Measurements from ENCODE around the gene FAU. TPM values are rescaled to one million over a fixed set of nuclear protein-coding genes. Genes with fewer than 3 reads are reported as not detected.
A peak's percentile ranks its signal among the peaks of the same experiment; 100 is the strongest.

FAU gene
- total and polyA plus RNA-seq, 2 experiments from 2014 or later: 546 to 1,183 TPM

GRCh38 chr11:65127473-65128181, 5.7 kb upstream of the FAU start:
- no peak for TF ChIP-seq CTCF (IDR thresholded peaks at IDR 0.05; ENCODE audit: low read depth, low read length)
- Histone ChIP-seq H3K27me3 (no peaks in the 10 kb centered on the region), H3K4me1 (ENCODE audit: low read depth) (peaks cover 4% of the 10 kb centered on the region), H3K9me3 (ENCODE audit: low read depth) (no peaks in the 10 kb centered on the region), H3K27ac (no peak overlapping the region), H3K4me3 (no peak overlapping the region), H3K36me3 (peaks cover 45% of the 10 kb centered on the region)
- no peak for DNase-seq (ENCODE audit: low read depth in 1 of 2, low spot score in 1 of 2)

- Histone ChIP-seq H3K27ac (no peak overlapping the region), H3K9me3 (ENCODE audit: low read depth) (no peaks in the 10 kb centered on the region), H3K4me3 (no peak overlapping the region), H3K4me1 (ENCODE audit: low read depth) (peaks cover 4% of the 10 kb centered on the region), H3K36me3 (peaks cover 44% of the 10 kb centered on the region), H3K27me3 (no peaks in the 10 kb centered on the region)
- no peak for TF ChIP-seq CTCF (IDR thresholded peaks at IDR 0.05; ENCODE audit: low read depth, low read length)
- DNase-seq (ENCODE audit: low read depth in 1 of 2, low spot score in 1 of 2): no peak
These were observed 4.8 kb upstream of the FAU start for GRCh38 chr11:65126624-65127274.

DNA sequence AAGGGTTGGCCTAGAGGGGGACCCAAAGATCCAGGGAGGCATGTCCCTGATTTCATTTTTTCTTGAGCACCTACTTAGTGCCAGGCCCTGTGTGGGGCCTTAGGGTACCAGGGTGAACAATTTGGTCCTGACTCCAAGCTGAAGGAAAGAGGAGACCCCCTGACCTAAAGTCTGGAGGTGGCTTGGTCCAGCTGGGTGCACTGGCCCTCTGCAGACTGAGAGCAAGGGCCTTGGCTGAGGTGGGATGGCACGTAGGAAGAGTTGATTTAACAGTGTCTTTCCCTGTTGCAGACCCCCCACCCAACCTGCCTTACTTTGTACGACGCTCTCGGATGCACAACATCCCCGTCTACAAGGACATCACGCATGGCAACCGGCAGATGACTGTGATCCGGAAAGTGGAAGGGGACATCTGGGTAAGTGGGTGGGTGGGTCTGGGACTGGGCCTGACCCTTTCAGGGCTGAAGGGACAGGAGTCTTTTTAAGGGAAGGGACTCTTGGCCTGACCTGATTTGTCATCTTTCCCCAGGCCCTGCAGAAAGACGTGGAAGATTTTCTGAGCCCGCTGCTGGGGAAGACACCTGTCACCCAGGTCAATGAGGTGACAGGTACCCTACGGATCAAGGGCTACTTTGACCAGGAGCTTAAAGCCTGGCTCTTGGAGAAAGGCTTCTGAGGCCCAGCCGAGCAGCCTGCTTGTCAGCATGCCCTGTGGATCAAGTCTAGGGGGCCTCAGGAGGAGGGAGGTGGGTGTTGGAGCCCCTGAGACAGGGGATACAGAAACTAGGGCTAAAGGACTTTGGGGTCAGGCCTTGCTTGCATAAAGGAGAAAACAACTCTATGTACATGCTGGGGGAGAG, 3.5 kb upstream of the FAU start:
- Histone ChIP-seq H3K4me3 (no peak overlapping the region), H3K9me3 (ENCODE audit: low read depth) (no peaks in the 10 kb centered on the region), H3K4me1 (ENCODE audit: low read depth) (peaks cover 4% of the 10 kb centered on the region), H3K27me3 (no peaks in the 10 kb centered on the region), H3K27ac (no peak overlapping the region), H3K36me3 (peaks cover 41% of the 10 kb centered on the region)
- TF ChIP-seq CTCF (IDR thresholded peaks at IDR 0.05; ENCODE audit: low read depth, low read length): no peak
- DNase-seq (ENCODE audit: low read depth in 1 of 2, low spot score in 1 of 2): no peak

- H3K27me3 ChIP-seq: no peaks in the 10 kb centered on the region
- no peak overlapping the region for H3K4me3 ChIP-seq
- no peak overlapping the region for H3K27ac ChIP-seq
- no peak for TF ChIP-seq CTCF (IDR thresholded peaks at IDR 0.05; ENCODE audit: low read depth, low read length)
- DNase-seq (ENCODE audit: low read depth in 1 of 2, low spot score in 1 of 2): no peak
- H3K4me1 ChIP-seq (ENCODE audit: low read depth): peaks cover 4% of the 10 kb centered on the region
- no peaks in the 10 kb centered on the region for H3K9me3 ChIP-seq (ENCODE audit: low read depth)
- H3K36me3 ChIP-seq: peaks cover 44% of the 10 kb centered on the region
These were observed 2.7 kb upstream of the FAU start for GRCh38 chr11:65124480-65125196.

GRCh38 chr11:65121447-65121864, 478 bp downstream of the FAU start:
- DNase-seq (ENCODE audit: low read depth in 1 of 2, low spot score in 1 of 2): no peak
- Histone ChIP-seq H3K4me3 (peak overlapping the region; percentile 76), H3K9me3 (ENCODE audit: low read depth) (no peaks in the 10 kb centered on the region), H3K4me1 (ENCODE audit: low read depth) (peaks cover 4% of the 10 kb centered on the region), H3K36me3 (peaks cover 20% of the 10 kb centered on the region), H3K27ac (peak overlapping the region; percentile 57), H3K27me3 (no peaks in the 10 kb centered on the region)
- TF ChIP-seq CTCF (IDR thresholded peaks at IDR 0.05; ENCODE audit: low read depth, low read length): no peak

All from cardiac muscle cell (in vitro differentiated cells and primary cell).